B cell (primary cell): ENCODE data around the gene PPP1R14C. TPM values are rescaled to one million over a fixed set of nuclear protein-coding genes. Genes with fewer than 3 reads are reported as not detected.

Experiments
- ATAC-seq: fragments of 200-7000 bp; cut with Tn5 transposase; one replicate; pipeline ENCODE4 v1.10.0; 2021; ENCODE audit warnings: low read depth, mild to moderate bottlenecking, moderate number of reproducible peaks, moderate library complexity
- CTCF ChIA-PET: fragments of 350-600 bp; sonication (Branson Sonifier 250); formaldehyde crosslinking; loops from one replicate; lab custom pipeline; 2021; ENCODE audit warnings: antibody characterized with exemption, inconsistent platforms; lab: Charles Lee
- POLR2A ChIA-PET: fragments of 350-600 bp; sonication (Branson Sonifier 250); formaldehyde crosslinking; loops from one replicate; lab custom pipeline; 2021; ENCODE audit warnings: antibody characterized with exemption; lab: Charles Lee
- DNase-seq: peaks from one replicate; pipeline ENCODE4 v3.0.0; 2013
- H2AFZ ChIP-seq: 2 replicates; pipeline ENCODE4 v1.6.1; 2012; ENCODE audit warnings: mild to moderate bottlenecking, low read depth, low read length; ENCODE audit not compliant: insufficient read depth, poor library complexity, severe bottlenecking
- H3K27ac ChIP-seq, 2 donors: 1 replicate in 1 of 2; 2 replicates in 1 of 2; pipeline ENCODE4 v1.5.1; 2012 to 2013; ENCODE audit warnings: low read length in 2 of 2, mild to moderate bottlenecking in 2 of 2, moderate library complexity in 1 of 2
- H3K27me3 ChIP-seq, 4 experiments: fragments of 200-600 bp in 1 of 4; sonication (generic) in 1 of 4; replicated peaks in 1 of 4; 1 replicate in 2 of 4; 2 replicates in 2 of 4; pipeline versions ENCODE4 v1.6.1 to v1.7.0; 2013 to 2016; ENCODE audit warnings: low read length in 3 of 4, mild to moderate bottlenecking in 2 of 4, mixed read lengths in 1 of 4, moderate library complexity in 1 of 4; ENCODE audit not compliant: insufficient read depth in 4 of 4, control insufficient read depth in 3 of 4; ENCODE audit errors: control extremely low read depth in 1 of 4
- H3K36me3 ChIP-seq, 2 experiments: replicated peaks in 1 of 2; 1 replicate in 1 of 2; 2 replicates in 1 of 2; pipeline versions ENCODE4 v1.6.1 to v1.7.1; 2013; ENCODE audit warnings: low read length in 1 of 2; ENCODE audit not compliant: insufficient read depth in 2 of 2, control insufficient read depth in 1 of 2; ENCODE audit errors: control extremely low read depth in 1 of 2, extremely low read depth in 1 of 2
- H3K4me1 ChIP-seq, 2 donors: fragments of 200-600 bp in 1 of 2; sonication (generic) in 1 of 2; 1 replicate in 1 of 2; 2 replicates in 1 of 2; pipeline versions ENCODE4 v1.5.1 to v1.6.1; 2013 to 2017; ENCODE audit warnings: low read length in 2 of 2; ENCODE audit not compliant: control insufficient read depth in 2 of 2, insufficient read depth in 2 of 2
- H3K4me2 ChIP-seq: replicated peaks from 2 replicates; pipeline ENCODE3; 2012; ENCODE audit warnings: mild to moderate bottlenecking, low read depth, low read length; ENCODE audit not compliant: poor library complexity, severe bottlenecking
- H3K4me3 ChIP-seq, 5 experiments: fragments of 200-600 bp in 1 of 5; sonication (generic) in 1 of 5; 1 replicate in 3 of 5; 2 replicates in 2 of 5; pipeline versions ENCODE4 v1.5.1 to v1.7.0; 2011 to 2016; ENCODE audit warnings: low read length in 4 of 5, mild to moderate bottlenecking in 4 of 5, low read depth in 2 of 5, control low read depth in 1 of 5, moderate library complexity in 1 of 5; ENCODE audit not compliant: insufficient read depth in 1 of 5; ENCODE audit errors: control extremely low read depth in 1 of 5, extremely low read depth in 1 of 5
- H3K79me2 ChIP-seq: fragments of 200-600 bp; sonication (generic); one replicate; pipeline ENCODE4 v1.6.0; 2016; ENCODE audit warnings: low read length; ENCODE audit not compliant: control insufficient read depth, insufficient read depth
- H3K9ac ChIP-seq: fragments of 200-600 bp; sonication (generic); 2 replicates; pipeline ENCODE4 v1.6.1; 2017; ENCODE audit warnings: mild to moderate bottlenecking, low read length, moderate library complexity
- H3K9me3 ChIP-seq, 3 donors: one replicate each; pipeline versions ENCODE4 v1.6.1 to v1.7.1; 2013; ENCODE audit warnings: low read length in 2 of 3; ENCODE audit not compliant: control insufficient read depth in 2 of 3, insufficient read depth in 1 of 3; ENCODE audit errors: control extremely low read depth in 1 of 3
- H4K20me1 ChIP-seq: 2 replicates; pipeline ENCODE4 v1.6.0; 2012; ENCODE audit warnings: mild to moderate bottlenecking, low read length; ENCODE audit not compliant: insufficient read depth, control insufficient read depth, poor library complexity, severe bottlenecking
- H3K27ac Mint-ChIP-seq: one replicate; pipeline ENCODE4 v1.8.0; 2021; ENCODE audit warnings: mixed read lengths
- H3K27me3 Mint-ChIP-seq: one replicate; pipeline ENCODE4 v1.8.0; 2021; ENCODE audit warnings: mixed read lengths
- H3K4me1 Mint-ChIP-seq: one replicate; pipeline ENCODE4 v1.8.0; 2021; ENCODE audit warnings: mixed read lengths
- H3K4me3 Mint-ChIP-seq: one replicate; pipeline ENCODE4 v1.8.0; 2021; ENCODE audit warnings: mixed read lengths
- H3K9me3 Mint-ChIP-seq: one replicate; pipeline ENCODE4 v1.8.0; 2022; ENCODE audit warnings: mixed read lengths; ENCODE audit not compliant: insufficient read depth
- CTCF ChIP-seq: fragments of 200-600 bp; IDR thresholded peaks from one replicate; pipeline ENCODE4 v1.8.0; 2022; ENCODE audit warnings: antibody characterized with exemption, mild to moderate bottlenecking
- EZH2 ChIP-seq: IDR thresholded peaks from 2 replicates; pipeline ENCODE4 v1.6.1; 2012; ENCODE audit warnings: borderline replicate concordance, low read depth, mild to moderate bottlenecking, moderate library complexity, low read length; ENCODE audit not compliant: insufficient read depth, poor library complexity, severe bottlenecking
- WGBS: methylation state at CpG from one replicate; pipeline ENCODE4 v1.1.5; 2013; ENCODE audit warnings: missing lambda C conversion rate; ENCODE audit not compliant: insufficient coverage; 5-methylcytosine and 5-hydroxymethylcytosine counted together
- intact Hi-C: fragments of 100-400 bp; cut with micrococcal nuclease; formaldehyde crosslinking; loops from one replicate; pipeline ENCODE4 v1.10.0; 2022
- polyA plus RNA-seq: library from polyadenylated mRNA; depleted of rRNA; stranded (reverse); fragments of >200 nt; gene quantifications from 2 replicates; pipeline ENCODE4 v1.2.3, GENCODE V29; 2012
- total RNA-seq, 2 donors: library from RNA; stranded (reverse); fragments of 120-200 nt in 1 of 2; gene quantifications; 1 replicate in 1 of 2; 2 replicates in 1 of 2; pipeline versions ENCODE4 v1.2.3 to v1.2.4, GENCODE V29; 2013 to 2022

Gene PPP1R14C
- total and polyA plus RNA-seq, 2 donors (not counting 1 experiment from before 2014, with no cell fraction given), result not detected

- ChIA-PET CTCF (interaction anchor here (0.7 kb wide), 1 partner anchor 177 kb away, joined by 4 read pairs; no protein-coding TSS in a partner anchor), POLR2A (no interaction called here)
- Mint-ChIP-seq H3K9me3 (no peaks in the 10 kb centered on the region), H3K27ac (peak overlapping the region; percentile 53), H3K4me1 (peaks cover 22% of the 10 kb centered on the region), H3K4me3 (no peak overlapping the region), H3K27me3 (peaks cover 9% of the 10 kb centered on the region)
- TF ChIP-seq CTCF (no peak), EZH2 (no peak)
- Histone ChIP-seq H2AFZ (peak overlapping the region; percentile 44), H3K79me2 (no peaks in the 10 kb centered on the region), H3K4me1 (peaks cover 6 to 10% of the 10 kb centered on the region in 2 donors), H3K4me2 (peak overlapping the region; percentile 61), H3K9ac (no peak overlapping the region), H3K36me3 (no peaks in the 10 kb centered on the region), H3K27ac (peak overlapping the region in 1 of 2 donors; percentile 58), H4K20me1 (no peaks in the 10 kb centered on the region), H3K4me3 (peak overlapping the region in 1 of 5 experiments; percentile 29), H3K27me3 (no peaks in the 10 kb centered on the region), H3K9me3 (peaks cover 0 to 7% (median 3%) of the 10 kb centered on the region in 3 donors)
- WGBS, result 53% methylated on average over 2 of the region's 6 CpGs
- no peak for DNase-seq
- no peak for ATAC-seq
- intact Hi-C loops, result no loop called here
These were observed 24.6 kb downstream of the PPP1R14C start for GRCh38 chr6:150167479-150167873.

GRCh38 chr6:150169181-150169580, 26.3 kb downstream of the PPP1R14C start:
- Histone ChIP-seq H3K4me1 (peaks cover 6 to 10% of the 10 kb centered on the region in 2 donors), H3K4me2 (no peak overlapping the region), H3K9me3 (peaks cover 0 to 7% (median 3%) of the 10 kb centered on the region in 3 donors), H3K79me2 (no peaks in the 10 kb centered on the region), H3K36me3 (no peaks in the 10 kb centered on the region), H2AFZ (no peak overlapping the region), H4K20me1 (no peaks in the 10 kb centered on the region), H3K4me3 (no peak overlapping the region), H3K27ac (no peak overlapping the region), H3K27me3 (no peaks in the 10 kb centered on the region), H3K9ac (no peak overlapping the region)
- Mint-ChIP-seq H3K9me3 (no peaks in the 10 kb centered on the region), H3K27ac (peak overlapping the region; percentile 21), H3K4me3 (peak overlapping the region; percentile 2), H3K4me1 (peaks cover 22% of the 10 kb centered on the region), H3K27me3 (no peaks in the 10 kb centered on the region)
- ATAC-seq (no peak), DNase-seq (no peak)
- ChIA-PET CTCF (no interaction called here), POLR2A (no interaction called here)
- intact Hi-C loops, result no loop called here
- TF ChIP-seq CTCF (no peak), EZH2 (no peak)
- WGBS, result 100% methylated on average over 1 of the region's 2 CpGs
